Panc1 (cell line): ENCODE data around the gene NKX6-2. TPM values are rescaled to one million over a fixed set of nuclear protein-coding genes. Genes with fewer than 3 reads are reported as not detected.

ENCODE experiments used
- ATAC-seq: fragments of 200-7000 bp; cut with Tn5 transposase; 2 replicates; pipeline ENCODE4 v1.9.1; 2020; ENCODE audit warnings: mild to moderate bottlenecking, moderate library complexity
- BruUV-seq: library from RNA; stranded (reverse); fragments of 400-500 nt; replicated peaks from 2 replicates; lab custom pipeline; 2021; lab: Mats Ljungman, UMichigan
- CTCF ChIA-PET: fragments of 300-600 bp; sonication (Branson Sonifier 250); formaldehyde crosslinking; loops from one replicate; lab custom pipeline; 2022; ENCODE audit warnings: antibody characterized with exemption; lab: Charles Lee
- POLR2A ChIA-PET: fragments of 300-600 bp; sonication (Branson Sonifier 250); formaldehyde crosslinking; loops from one replicate; lab custom pipeline; 2022; ENCODE audit warnings: antibody characterized with exemption; lab: Charles Lee
- DNase-seq: peaks from one replicate; pipeline ENCODE4 v3.0.0-alpha.2; 2010; ENCODE audit warnings: low read depth, low spot score
- H3K27ac ChIP-seq: 2 replicates; pipeline ENCODE4 v1.5.1; 2011; ENCODE audit warnings: mild to moderate bottlenecking, low read length, inconsistent platforms
- H3K27me3 ChIP-seq: fragments of 200-500 bp; sonication (Bioruptor generic); 2 replicates; pipeline ENCODE4 v1.6.0; 2014; ENCODE audit warnings: low read length, inconsistent platforms; ENCODE audit not compliant: control insufficient read depth, insufficient read depth
- H3K36me3 ChIP-seq: fragments of 200-500 bp; sonication (Bioruptor generic); 2 replicates; pipeline ENCODE4 v1.5.1; 2014; ENCODE audit warnings: inconsistent platforms, mild to moderate bottlenecking, low read length, moderate library complexity; ENCODE audit not compliant: control insufficient read depth, insufficient read depth
- H3K4me1 ChIP-seq: 2 replicates; pipeline ENCODE4 v1.5.1; 2011; ENCODE audit warnings: inconsistent platforms, mild to moderate bottlenecking, low read length, moderate library complexity; ENCODE audit not compliant: control insufficient read depth, insufficient read depth
- H3K4me3 ChIP-seq, 2 experiments: 2 replicates each; pipeline ENCODE4 v1.5.1; 2011 to 2012; ENCODE audit warnings: low read depth in 2 of 2, low read length in 2 of 2, mild to moderate bottlenecking in 2 of 2, inconsistent platforms in 1 of 2, moderate library complexity in 1 of 2
- H3K9me3 ChIP-seq: fragments of 200-500 bp; sonication (Bioruptor generic); 2 replicates; pipeline ENCODE4 v1.5.1; 2014; ENCODE audit warnings: low read depth, mild to moderate bottlenecking, inconsistent platforms, low read length, moderate library complexity; ENCODE audit not compliant: control insufficient read depth, insufficient read depth
- CTCF ChIP-seq: fragments of 450-650 bp; IDR thresholded peaks from 2 replicates; pipeline ENCODE4 v1.5.1; 2017; ENCODE audit warnings: mild to moderate bottlenecking
- POLR2AphosphoS5 ChIP-seq: IDR thresholded peaks from 2 replicates; pipeline ENCODE4 v1.6.1; 2012; ENCODE audit warnings: mild to moderate bottlenecking, low read depth, low read length, moderate library complexity
- REST ChIP-seq, 2 experiments: IDR thresholded peaks; 2 replicates each; pipeline ENCODE4 v1.6.1; 2011 to 2012; ENCODE audit warnings: low read depth in 2 of 2, control low read depth in 1 of 2, low read length in 1 of 2, mild to moderate bottlenecking in 1 of 2, moderate library complexity in 1 of 2; ENCODE audit not compliant: insufficient read depth in 1 of 2
- SIN3A ChIP-seq: IDR thresholded peaks from 2 replicates; pipeline ENCODE4 v1.6.1; 2012; ENCODE audit warnings: low read depth, mild to moderate bottlenecking, low read length, moderate library complexity, borderline replicate concordance; ENCODE audit not compliant: insufficient read depth
- TCF7L2 ChIP-seq: IDR thresholded peaks from 2 replicates; pipeline ENCODE4 v1.6.1; 2011; ENCODE audit warnings: mild to moderate bottlenecking, low read depth, low read length, inconsistent platforms
- in situ Hi-C: cut with HindIII; loops from 2 replicates; pipeline ENCODE4 v1.10.0; 2016; ENCODE audit warnings: low sequenced_read_pairs, low pct_unique_long_range_greater_than_20kb
- intact Hi-C: fragments of 100-400 bp; cut with micrococcal nuclease; formaldehyde crosslinking; loops from one replicate; pipeline ENCODE4 v1.10.0; 2022; ENCODE audit not compliant: unreplicated experiment
- total RNA-seq: library from RNA; stranded (reverse); gene quantifications from one replicate; pipeline ENCODE4 v1.2.1, GENCODE V29; 2021; ENCODE audit not compliant: unreplicated experiment

The NKX6-2 gene
- total RNA-seq, 1 experiment from 2014 or later, result 1.6 TPM

GRCh38 chr10:132756591-132756990 lies 29.4 kb downstream of the NKX6-2 start:
- Histone ChIP-seq H3K4me1 (no peaks in the 10 kb centered on the region), H3K36me3 (no peaks in the 10 kb centered on the region), H3K27ac (no peak overlapping the region), H3K27me3 (no peaks in the 10 kb centered on the region), H3K9me3 (peaks cover 4% of the 10 kb centered on the region; the same call in 1 of the 2 replicates), H3K4me3 (no peak overlapping the region)
- ATAC-seq (no peak), DNase-seq (no peak)
- POLR2A ChIA-PET, result no interaction called here
- intact Hi-C loops, result no loop called here
- in situ Hi-C loops, result no loop called here
- no TSS peak for BruUV-seq
- TF ChIP-seq SIN3A (no peak), CTCF (no peak), TCF7L2 (no peak), POLR2AphosphoS5 (no peak), REST (IDR thresholded peaks at IDR 0.05; ENCODE audit: insufficient read depth in 1 of 2, low read depth in 2 of 2, low read length in 1 of 2) (no peak)
- CTCF ChIA-PET, result no interaction called here

- in situ Hi-C loops, result no loop called here
Measured at GRCh38 chr10:132755166-132755711, 30.7 kb downstream of the NKX6-2 start.

More at GRCh38 chr10:132755166-132755711, 30.7 kb downstream of the NKX6-2 start:
- Histone ChIP-seq H3K9me3 (peaks cover 4% of the 10 kb centered on the region; the same call in 1 of the 2 replicates), H3K27ac (no peak overlapping the region), H3K4me3 (no peak overlapping the region), H3K36me3 (no peaks in the 10 kb centered on the region), H3K27me3 (no peaks in the 10 kb centered on the region), H3K4me1 (no peaks in the 10 kb centered on the region)
- no peak for TF ChIP-seq TCF7L2
- no peak for TF ChIP-seq REST (IDR thresholded peaks at IDR 0.05; ENCODE audit: insufficient read depth in 1 of 2, low read depth in 2 of 2, low read length in 1 of 2)
- TF ChIP-seq POLR2AphosphoS5, result no peak
- TF ChIP-seq SIN3A, result no peak
- no peak for TF ChIP-seq CTCF
- ChIA-PET POLR2A (interaction anchor here (0.7 kb wide), 1 partner anchor 55 kb away, joined by 6 read pairs; no protein-coding TSS in a partner anchor), CTCF (no interaction called here)
- BruUV-seq, result no TSS peak
- ATAC-seq (no peak), DNase-seq (no peak)
- intact Hi-C loops, result no loop called here
